Measurements from ENCODE around the gene RBMS3. TPM values are rescaled to one million over a fixed set of nuclear protein-coding genes. Genes with fewer than 3 reads are reported as not detected.

Gene RBMS3
- total and polyA plus RNA-seq, 2 experiments from 2014 or later: 3.2 to 7.4 TPM

DNA sequence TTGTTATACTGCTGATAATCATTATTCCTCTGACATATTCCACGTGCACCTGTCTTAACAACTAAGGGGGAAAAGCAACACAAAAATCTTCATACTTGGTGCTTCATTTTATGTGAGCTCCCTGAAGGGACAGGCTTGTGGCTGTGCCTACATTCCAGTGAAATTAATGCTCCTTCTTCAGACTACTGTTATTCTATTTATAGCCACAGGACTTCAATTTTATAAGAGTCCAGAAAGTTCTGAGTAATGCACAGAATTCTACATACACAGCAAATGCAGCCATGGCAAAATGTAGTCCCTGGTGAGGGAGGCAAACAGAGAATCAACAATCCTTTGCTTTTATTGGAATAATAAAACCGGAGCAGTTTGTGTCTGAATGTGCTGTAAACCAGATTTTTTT is 417.1 kb downstream of the RBMS3 start (continued):
- TF ChIP-seq, protein P1, sequence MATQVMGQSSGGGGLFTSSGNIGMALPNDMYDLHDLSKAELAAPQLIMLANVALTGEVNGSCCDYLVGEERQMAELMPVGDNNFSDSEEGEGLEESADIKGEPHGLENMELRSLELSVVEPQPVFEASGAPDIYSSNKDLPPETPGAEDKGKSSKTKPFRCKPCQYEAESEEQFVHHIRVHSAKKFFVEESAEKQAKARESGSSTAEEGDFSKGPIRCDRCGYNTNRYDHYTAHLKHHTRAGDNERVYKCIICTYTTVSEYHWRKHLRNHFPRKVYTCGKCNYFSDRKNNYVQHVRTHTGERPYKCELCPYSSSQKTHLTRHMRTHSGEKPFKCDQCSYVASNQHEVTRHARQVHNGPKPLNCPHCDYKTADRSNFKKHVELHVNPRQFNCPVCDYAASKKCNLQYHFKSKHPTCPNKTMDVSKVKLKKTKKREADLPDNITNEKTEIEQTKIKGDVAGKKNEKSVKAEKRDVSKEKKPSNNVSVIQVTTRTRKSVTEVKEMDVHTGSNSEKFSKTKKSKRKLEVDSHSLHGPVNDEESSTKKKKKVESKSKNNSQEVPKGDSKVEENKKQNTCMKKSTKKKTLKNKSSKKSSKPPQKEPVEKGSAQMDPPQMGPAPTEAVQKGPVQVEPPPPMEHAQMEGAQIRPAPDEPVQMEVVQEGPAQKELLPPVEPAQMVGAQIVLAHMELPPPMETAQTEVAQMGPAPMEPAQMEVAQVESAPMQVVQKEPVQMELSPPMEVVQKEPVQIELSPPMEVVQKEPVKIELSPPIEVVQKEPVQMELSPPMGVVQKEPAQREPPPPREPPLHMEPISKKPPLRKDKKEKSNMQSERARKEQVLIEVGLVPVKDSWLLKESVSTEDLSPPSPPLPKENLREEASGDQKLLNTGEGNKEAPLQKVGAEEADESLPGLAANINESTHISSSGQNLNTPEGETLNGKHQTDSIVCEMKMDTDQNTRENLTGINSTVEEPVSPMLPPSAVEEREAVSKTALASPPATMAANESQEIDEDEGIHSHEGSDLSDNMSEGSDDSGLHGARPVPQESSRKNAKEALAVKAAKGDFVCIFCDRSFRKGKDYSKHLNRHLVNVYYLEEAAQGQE (IDR thresholded peaks at IDR 0.05; ENCODE audit: unreplicated experiment): no peak
- TF ChIP-seq ZNF114 (CRISPR knock-in tag; IDR thresholded peaks at IDR 0.05) (no peak), NANOG (IDR thresholded peaks at IDR 0.05; ENCODE audit: borderline replicate concordance) (no peak), EZH2 (IDR thresholded peaks at IDR 0.05; ENCODE audit: low read depth, unreplicated experiment) (no peak), JUNB (IDR thresholded peaks at IDR 0.05; ENCODE audit: unreplicated experiment) (no peak), CREB1 (CRISPR knock-in tag; IDR thresholded peaks at IDR 0.05; ENCODE audit: low read depth) (no peak), POLR2AphosphoS5 (IDR thresholded peaks at IDR 0.05; ENCODE audit: low read depth) (no peak), STAT1 (IDR thresholded peaks at IDR 0.05; ENCODE audit: unreplicated experiment) (no peak)
- TF ChIP-seq, protein P2, sequence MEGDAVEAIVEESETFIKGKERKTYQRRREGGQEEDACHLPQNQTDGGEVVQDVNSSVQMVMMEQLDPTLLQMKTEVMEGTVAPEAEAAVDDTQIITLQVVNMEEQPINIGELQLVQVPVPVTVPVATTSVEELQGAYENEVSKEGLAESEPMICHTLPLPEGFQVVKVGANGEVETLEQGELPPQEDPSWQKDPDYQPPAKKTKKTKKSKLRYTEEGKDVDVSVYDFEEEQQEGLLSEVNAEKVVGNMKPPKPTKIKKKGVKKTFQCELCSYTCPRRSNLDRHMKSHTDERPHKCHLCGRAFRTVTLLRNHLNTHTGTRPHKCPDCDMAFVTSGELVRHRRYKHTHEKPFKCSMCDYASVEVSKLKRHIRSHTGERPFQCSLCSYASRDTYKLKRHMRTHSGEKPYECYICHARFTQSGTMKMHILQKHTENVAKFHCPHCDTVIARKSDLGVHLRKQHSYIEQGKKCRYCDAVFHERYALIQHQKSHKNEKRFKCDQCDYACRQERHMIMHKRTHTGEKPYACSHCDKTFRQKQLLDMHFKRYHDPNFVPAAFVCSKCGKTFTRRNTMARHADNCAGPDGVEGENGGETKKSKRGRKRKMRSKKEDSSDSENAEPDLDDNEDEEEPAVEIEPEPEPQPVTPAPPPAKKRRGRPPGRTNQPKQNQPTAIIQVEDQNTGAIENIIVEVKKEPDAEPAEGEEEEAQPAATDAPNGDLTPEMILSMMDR (conservative IDR thresholded peaks at IDR 0.05; ENCODE audit: low read depth in 2 of 2): no peak

DNA sequence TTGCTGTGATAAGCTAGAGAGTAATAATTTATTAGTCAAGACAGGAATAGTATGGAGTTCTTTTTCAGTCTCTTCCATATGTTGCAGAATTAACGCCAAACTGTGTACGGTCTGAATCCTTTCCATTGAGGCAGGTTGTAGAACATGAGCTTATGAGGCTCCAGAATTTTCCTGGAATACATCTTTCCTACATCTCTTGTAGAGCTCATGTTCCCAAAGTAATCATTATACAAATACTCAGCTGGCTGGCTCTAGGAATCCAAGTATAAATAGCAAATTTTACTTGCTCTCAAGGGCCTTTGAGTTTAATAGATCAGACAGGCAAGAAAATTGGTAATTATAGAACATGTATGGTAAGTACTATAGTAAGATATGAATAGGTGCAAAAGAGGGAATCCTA is 419.4 kb downstream of the RBMS3 start:
- Histone ChIP-seq H3K27ac (ENCODE audit: low read depth) (no peak overlapping the region), H3K4me3 (no peak overlapping the region), H3K79me2 (replicated peaks; ENCODE audit: insufficient read depth) (no peaks in the 10 kb centered on the region), H3K4me2 (no peak overlapping the region), H3F3A (replicated peaks; ENCODE audit: low read depth) (no peaks in the 10 kb centered on the region), H3K27me3 (ENCODE audit: insufficient read depth) (no peaks in the 10 kb centered on the region), H4K20me1 (replicated peaks; ENCODE audit: insufficient read depth) (no peaks in the 10 kb centered on the region), H3K9me2 (ENCODE audit: insufficient read depth) (no peaks in the 10 kb centered on the region), H2AFZ (no peak overlapping the region), H3K4me1 (ENCODE audit: insufficient read depth) (peaks cover 11% of the 10 kb centered on the region), H3K36me3 (ENCODE audit: insufficient read depth) (no peaks in the 10 kb centered on the region)
- Mint-ChIP-seq H3K4me3 (no peak overlapping the region), H3K9me3 (peaks cover 21% of the 10 kb centered on the region), H3K36me3 (ENCODE audit: low read depth) (peaks cover 16% of the 10 kb centered on the region), H3K27ac (no peak overlapping the region), H3K27me3 (ENCODE audit: insufficient read depth, low read depth, poor library complexity) (peaks cover 2% of the 10 kb centered on the region), H3K4me1 (peaks cover 14% of the 10 kb centered on the region)
- no peak for ATAC-seq
- DNase-seq (ENCODE audit: low spot score): no peak
- no peak for TF ChIP-seq ZNF331 (CRISPR knock-in tag; IDR thresholded peaks at IDR 0.05; ENCODE audit: low read depth)
- TF ChIP-seq, protein P2 (conservative IDR thresholded peaks at IDR 0.05; ENCODE audit: low read depth in 2 of 2): no peak
- no peak for TF ChIP-seq STAT1 (IDR thresholded peaks at IDR 0.05; ENCODE audit: unreplicated experiment)
- TF ChIP-seq, protein P3, sequence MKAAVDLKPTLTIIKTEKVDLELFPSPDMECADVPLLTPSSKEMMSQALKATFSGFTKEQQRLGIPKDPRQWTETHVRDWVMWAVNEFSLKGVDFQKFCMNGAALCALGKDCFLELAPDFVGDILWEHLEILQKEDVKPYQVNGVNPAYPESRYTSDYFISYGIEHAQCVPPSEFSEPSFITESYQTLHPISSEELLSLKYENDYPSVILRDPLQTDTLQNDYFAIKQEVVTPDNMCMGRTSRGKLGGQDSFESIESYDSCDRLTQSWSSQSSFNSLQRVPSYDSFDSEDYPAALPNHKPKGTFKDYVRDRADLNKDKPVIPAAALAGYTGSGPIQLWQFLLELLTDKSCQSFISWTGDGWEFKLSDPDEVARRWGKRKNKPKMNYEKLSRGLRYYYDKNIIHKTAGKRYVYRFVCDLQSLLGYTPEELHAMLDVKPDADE (IDR thresholded peaks at IDR 0.05): no peak
- no peak for TF ChIP-seq POLR2AphosphoS5 (IDR thresholded peaks at IDR 0.05; ENCODE audit: low read depth)
- TF ChIP-seq ZNF114 (CRISPR knock-in tag; IDR thresholded peaks at IDR 0.05): no peak
- TF ChIP-seq CREB1 (CRISPR knock-in tag; IDR thresholded peaks at IDR 0.05; ENCODE audit: low read depth): no peak
- no peak for TF ChIP-seq EZH2phosphoT487 (IDR thresholded peaks at IDR 0.05; ENCODE audit: unreplicated experiment)
- no peak for TF ChIP-seq EZH2 (IDR thresholded peaks at IDR 0.05; ENCODE audit: low read depth, unreplicated experiment)
